HepG2 (cell line): ENCODE data around the gene ZNF574. TPM values are rescaled to one million over a fixed set of nuclear protein-coding genes. Genes with fewer than 3 reads are reported as not detected.

ENCODE experiments used
- ATAC-seq: fragments of 200-7000 bp; cut with Tn5 transposase; 3 replicates; pipeline ENCODE4 v1.9.1; 2020; ENCODE audit warnings: mild to moderate bottlenecking, moderate library complexity
- BruUV-seq: library from RNA; stranded (reverse); fragments of 400-500 nt; replicated peaks from 2 replicates; lab custom pipeline; 2021; lab: Mats Ljungman, UMichigan
- CTCF ChIA-PET: fragments of 300-600 bp; formaldehyde crosslinking; extraction: SDS; loops from one replicate; lab custom pipeline; 2021; ENCODE audit warnings: low total read pairs, inconsistent platforms, low intra/inter-chr PET ratio; lab: Yijun Ruan, JAX
- POLR2A ChIA-PET: fragments of 350-600 bp; sonication (Branson Sonifier 250); formaldehyde crosslinking; loops from one replicate; lab custom pipeline; 2020; ENCODE audit warnings: antibody characterized with exemption, inconsistent platforms; lab: Yijun Ruan, JAX
- DNase-seq: peaks from one replicate; pipeline ENCODE4 v3.0.0-alpha.2; 2015; ENCODE audit warnings: low spot score
- FAIRE-seq: peaks from 3 replicates; lab custom pipeline; 2011; peaks lifted over from hg19 to GRCh38; lab: Jason Lieb, UNC
- H2AFZ ChIP-seq: one replicate; pipeline ENCODE4 v1.6.1; 2011; ENCODE audit warnings: low read length, inconsistent platforms
- H3K27ac ChIP-seq: fragments of 300-600 bp; 3 replicates; pipeline ENCODE4 v1.8.0; 2011; ENCODE audit warnings: mixed run types, mild to moderate bottlenecking, mixed read lengths, low read length, inconsistent platforms; ENCODE audit not compliant: insufficient read depth; ENCODE audit errors: extremely low read length
- H3K27me3 ChIP-seq, 2 experiments: fragments of 200-600 bp in 1 of 2; 2 replicates in 1 of 2; 3 replicates in 1 of 2; pipeline versions ENCODE4 v1.6.0 to v1.8.0; 2011; ENCODE audit warnings: low read length in 2 of 2, mild to moderate bottlenecking in 2 of 2, moderate library complexity in 2 of 2, inconsistent platforms in 1 of 2; ENCODE audit not compliant: insufficient read depth in 2 of 2, control insufficient read depth in 1 of 2
- H3K36me3 ChIP-seq, 2 experiments: fragments of 200-600 bp in 1 of 2; replicated peaks in 1 of 2; 2 replicates in 1 of 2; 3 replicates in 1 of 2; pipeline versions ENCODE4 v1.5.1 to v1.8.0; 2011; ENCODE audit warnings: low read length in 2 of 2, inconsistent platforms in 1 of 2; ENCODE audit not compliant: insufficient read depth in 2 of 2, control insufficient read depth in 1 of 2
- H3K4me1 ChIP-seq: 2 replicates; pipeline ENCODE4 v1.5.1; 2012; ENCODE audit warnings: low read length, inconsistent platforms; ENCODE audit not compliant: insufficient read depth
- H3K4me2 ChIP-seq: 2 replicates; pipeline ENCODE4 v1.6.0; 2011; ENCODE audit warnings: low read depth, low read length, inconsistent platforms
- H3K4me3 ChIP-seq, 3 experiments: fragments of 200-600 bp in 1 of 3; sonication (generic), shearing (Covaris generic) in 1 of 3; replicated peaks in 1 of 3; 2 replicates each; pipeline ENCODE4 v1.5.1; 2011 to 2016; ENCODE audit warnings: low read length in 3 of 3, inconsistent platforms in 2 of 3, low read depth in 2 of 3, mild to moderate bottlenecking in 2 of 3, control low read depth in 1 of 3, mixed read lengths in 1 of 3; ENCODE audit not compliant: insufficient read depth in 1 of 3
- H3K79me2 ChIP-seq: one replicate; pipeline ENCODE4 v1.6.1; 2011; ENCODE audit warnings: low read length, inconsistent platforms; ENCODE audit not compliant: insufficient read depth
- H3K9ac ChIP-seq: 2 replicates; pipeline ENCODE4 v1.6.0; 2011; ENCODE audit warnings: mild to moderate bottlenecking, low read depth, low read length, inconsistent platforms; ENCODE audit not compliant: insufficient read depth
- H3K9me3 ChIP-seq: 2 replicates; pipeline ENCODE4 v1.5.1; 2012; ENCODE audit warnings: mild to moderate bottlenecking, low read length
- H4K20me1 ChIP-seq: 2 replicates; pipeline ENCODE4 v1.6.0; 2011; ENCODE audit warnings: inconsistent platforms, mild to moderate bottlenecking, low read length, moderate library complexity; ENCODE audit not compliant: insufficient read depth
- ATF7 ChIP-seq, 2 experiments: fragments of 450-650 bp in 1 of 2; sonication (generic) in 1 of 2; formaldehyde crosslinking in 1 of 2; IDR thresholded peaks; 2 replicates each; pipeline versions ENCODE4 v1.4.0 to v1.6.1; 2016 to 2020; ENCODE audit warnings: antibody characterized with exemption in 1 of 2, mild to moderate bottlenecking in 1 of 2, missing genetic modification reagents in 1 of 2
- CREB1 ChIP-seq, 2 experiments: fragments of 450-650 bp in 1 of 2; IDR thresholded peaks; 2 replicates each; pipeline ENCODE4 v1.6.1; 2016 to 2017; ENCODE audit warnings: control low read depth in 1 of 2, mild to moderate bottlenecking in 1 of 2, missing compliant biosample characterization in 1 of 2, missing genetic modification characterization in 1 of 2
- CREM ChIP-seq, 2 experiments: sonication (generic) in 1 of 2; formaldehyde crosslinking in 1 of 2; IDR thresholded peaks; 2 replicates each; pipeline versions ENCODE4 v1.4.0 to v1.6.1; 2016 to 2020; ENCODE audit warnings: antibody characterized with exemption in 1 of 2, mild to moderate bottlenecking in 1 of 2, missing genetic modification reagents in 1 of 2
- FOSL2 ChIP-seq: sonication (generic); formaldehyde crosslinking; IDR thresholded peaks from 2 replicates; pipeline ENCODE4 v1.4.0; 2020; ENCODE audit warnings: missing genetic modification reagents
- IKZF1 ChIP-seq: fragments of 450-650 bp; IDR thresholded peaks from 2 replicates; pipeline ENCODE4 v1.7.1; 2016
- PRPF4 ChIP-seq: fragments of 200-400 bp; formaldehyde crosslinking; IDR thresholded peaks from 2 replicates; pipeline ENCODE4 v1.6.1; 2016; ENCODE audit warnings: low read length, low read depth; ENCODE audit not compliant: poor library complexity, severe bottlenecking
- SOX13 ChIP-seq, 3 experiments: fragments of 450-650 bp in 1 of 3; sonication (generic) in 1 of 3; formaldehyde crosslinking in 1 of 3; IDR thresholded peaks in 2 of 3; conservative IDR thresholded peaks in 1 of 3; 2 replicates each; pipeline versions ENCODE4 v1.5.0 to v1.6.1; 2016 to 2020; ENCODE audit warnings: antibody characterized with exemption in 1 of 3, mild to moderate bottlenecking in 1 of 3, missing compliant biosample characterization in 1 of 3, missing genetic modification reagents in 1 of 3, moderate library complexity in 1 of 3
- ZNF3 ChIP-seq: IDR thresholded peaks from 2 replicates; pipeline ENCODE4 v1.7.0; 2017; ENCODE audit warnings: inconsistent platforms
- ZNF362 ChIP-seq: sonication (generic); formaldehyde crosslinking; IDR thresholded peaks from 2 replicates; pipeline ENCODE4 v1.4.0; 2020; ENCODE audit warnings: missing genetic modification reagents, mild to moderate bottlenecking, borderline replicate concordance
- WGBS: methylation state at CpG from one replicate; pipeline ENCODE4 v1.1.6; 2017; ENCODE audit warnings: low lambda C conversion rate; 5-methylcytosine and 5-hydroxymethylcytosine counted together
- in situ Hi-C: cut with HindIII; loops from 2 replicates; pipeline ENCODE4 v1.10.0; 2017; ENCODE audit warnings: low pct_unique_long_range_greater_than_20kb; ENCODE audit not compliant: extremely low pct_ligation_motif_present
- intact Hi-C: fragments of 100-400 bp; cut with micrococcal nuclease; formaldehyde crosslinking; loops from one replicate; pipeline ENCODE4 v1.10.0; 2022; ENCODE audit not compliant: unreplicated experiment
- polyA plus RNA-seq, 8 experiments: library from polyadenylated mRNA; depleted of rRNA in 3 of 8; stranded (reverse) in 7 of 8; unstranded in 1 of 8; fragments of >200 nt; fragmentation: Illumina TruSeq in 4 of 8; extraction: Trizol in 4 of 8; gene quantifications; 2 replicates each; pipeline versions ENCODE4 v1.2.1 to v1.2.3, GENCODE V29; 2011 to 2016; ENCODE audit warnings: low read depth in 4 of 8, missing spikeins in 1 of 8, mixed read lengths in 1 of 8; ENCODE audit not compliant: insufficient read depth in 1 of 8
- total RNA-seq, 5 experiments: library from RNA; depleted of rRNA; stranded (reverse); fragments of >200 nt; fragmentation: Illumina TruSeq; extraction: Trizol; gene quantifications; 2 replicates each; pipeline ENCODE4 v1.2.3, GENCODE V29; 2016; ENCODE audit warnings: low read depth in 1 of 5

ZNF574 gene
- total and polyA plus RNA-seq, 2 of the 13 experiments (the other 11 are each of a cell fraction or from before 2014, with no cell fraction given), result 7.7 to 7.9 TPM

DNA sequence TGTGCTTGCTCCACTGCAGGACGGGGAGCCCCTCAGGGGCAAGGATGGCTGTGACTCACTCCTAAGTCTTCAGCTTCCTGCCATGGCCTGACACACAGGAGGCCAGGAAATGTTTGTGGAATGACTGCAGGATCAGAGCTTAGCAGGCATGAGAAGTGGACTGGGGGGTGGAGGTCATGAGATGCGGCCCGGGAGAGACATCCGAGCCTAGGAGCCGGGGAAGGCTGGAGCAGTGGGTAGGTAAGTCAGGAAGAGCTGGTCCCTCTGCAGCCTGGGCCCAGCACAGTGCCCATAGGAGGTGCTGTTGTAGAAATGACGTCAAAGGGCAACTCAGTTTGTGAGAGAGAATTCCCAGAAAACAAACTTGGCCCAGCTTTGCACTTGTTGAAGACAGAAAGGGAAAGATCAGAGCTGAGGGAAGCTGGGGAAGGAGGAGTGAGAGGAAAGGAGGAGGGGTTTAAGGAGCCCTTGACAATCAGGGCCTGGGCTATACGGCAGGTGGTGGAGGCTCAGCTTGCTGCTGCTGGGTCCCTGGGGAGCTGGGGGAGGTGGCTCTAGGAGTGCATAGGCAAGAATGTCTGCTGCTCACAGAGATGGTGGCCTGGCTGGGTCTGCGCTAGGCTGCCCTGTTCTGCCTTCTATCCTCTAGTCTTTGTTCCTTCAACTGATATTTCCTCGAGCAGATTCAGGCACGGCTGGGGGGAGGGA lies 37.8 kb downstream of the ZNF574 start:
- in situ Hi-C loops (no loop called here), intact Hi-C loops (no loop called here)
- H3K4me3 ChIP-seq, result no peak overlapping the region
- no peak overlapping the region for H3K27ac ChIP-seq
- H3K9me3 ChIP-seq, result no peaks in the 10 kb centered on the region
- FAIRE-seq (no peak), ATAC-seq (peak; percentile 51), DNase-seq (peak; percentile 33)
- ChIA-PET POLR2A (interaction anchor here (0.7 kb wide), 1 partner anchor 37 kb away, joined by 4 read pairs; the partner anchor contains the start of gene ZNF574), CTCF (no interaction called here)
- WGBS, result 12% methylated on average over 10 of the region's 10 CpGs
- H3K9ac ChIP-seq, result no peak overlapping the region
- BruUV-seq, result no TSS peak
- H2AFZ ChIP-seq, result no peak overlapping the region
- H3K4me1 ChIP-seq, result no peaks in the 10 kb centered on the region
- no peaks in the 10 kb centered on the region for H4K20me1 ChIP-seq
- no peaks in the 10 kb centered on the region for H3K79me2 ChIP-seq
- TF ChIP-seq IKZF1 (no peak), FOSL2 (peak; percentile 51), ZNF362 (no peak), ZNF3 (0 out of 2 replicates have a peak, but pooled peaks have one; percentile 55), SOX13 (IDR thresholded peaks at IDR 0.05) (no peak), SOX13 (CRISPR knock-in tag; conservative IDR thresholded peaks at IDR 0.05 in 1 of 2, IDR thresholded peaks at IDR 0.05 in 1 of 2) (no peak), PRPF4 (no peak), CREB1 (IDR thresholded peaks at IDR 0.05) (peak; percentile 42; the same call in 1 of the 2 replicates), CREB1 (CRISPR knock-in tag; IDR thresholded peaks at IDR 0.05) (peak; percentile 45; the same call in 1 of the 2 replicates), CREM (IDR thresholded peaks at IDR 0.05) (peak; percentile 50; the same call in 1 of the 2 replicates), CREM (CRISPR knock-in tag; IDR thresholded peaks at IDR 0.05) (no peak), ATF7 (IDR thresholded peaks at IDR 0.05) (0 out of 2 replicates have a peak, but pooled peaks have one; percentile 13), ATF7 (CRISPR knock-in tag; IDR thresholded peaks at IDR 0.05) (no peak)
- peaks cover 2 to 3% of the 10 kb centered on the region in 2 experiments; a peak in 4 of 5 replicates for H3K27me3 ChIP-seq
- no peaks in the 10 kb centered on the region for H3K36me3 ChIP-seq
- no peak overlapping the region for H3K4me2 ChIP-seq
